NCI-H524 (cell line): ENCODE measurements around the gene RAB6B.

Source experiments
- DNase-seq, 2 experiments: peaks; one replicate each; lab custom pipeline; 2025; lab: John Stamatoyannopoulos, UW

Gene RAB6B

DNA sequence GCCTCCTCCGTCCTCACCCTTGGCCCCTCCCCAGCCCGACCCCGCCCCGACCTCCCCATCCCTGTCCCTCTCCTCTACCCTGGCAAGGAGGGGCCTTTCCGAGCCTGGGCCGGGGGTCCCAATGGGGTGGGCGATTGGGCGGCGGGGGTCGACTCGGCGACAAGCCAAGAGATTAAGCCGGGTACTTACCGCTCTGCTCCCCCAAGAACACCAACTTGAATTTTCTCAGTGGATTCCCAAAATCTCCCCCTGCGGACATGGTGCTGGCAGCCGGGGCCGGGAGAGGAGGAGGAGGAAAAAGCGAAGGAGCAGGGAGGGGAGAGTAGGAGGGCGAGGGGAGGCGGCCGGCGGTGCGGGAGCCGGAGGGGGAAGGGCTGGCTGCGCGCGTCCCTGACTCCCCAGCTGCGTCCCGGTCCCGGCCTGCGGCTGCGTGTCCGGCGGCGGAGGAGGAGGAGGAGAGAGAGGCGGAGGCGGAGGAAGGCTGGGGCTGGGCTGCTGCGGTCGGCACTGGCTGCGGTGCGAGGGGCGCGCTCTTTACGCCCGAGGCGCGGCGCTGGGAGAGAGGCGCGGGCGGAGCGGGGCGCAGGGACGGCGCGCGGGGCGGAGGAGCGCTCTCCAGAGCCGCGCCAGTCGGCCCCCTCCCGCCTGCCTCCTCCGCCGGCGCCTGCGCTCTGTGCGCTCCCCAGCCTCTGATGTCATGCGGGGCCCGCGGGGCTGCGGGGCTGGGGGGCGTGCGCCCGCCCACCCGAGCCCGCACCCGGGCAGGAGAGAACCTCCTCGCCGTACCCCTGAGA, at the start of gene RAB6B:
RAB6B (minus strand) TSS at position 675 of the 794 bp plus-strand sequence; CDS start at position 259, 416 bp downstream.
- DNase-seq, result peak in 1 of 2 experiments; percentile 55

DNA sequence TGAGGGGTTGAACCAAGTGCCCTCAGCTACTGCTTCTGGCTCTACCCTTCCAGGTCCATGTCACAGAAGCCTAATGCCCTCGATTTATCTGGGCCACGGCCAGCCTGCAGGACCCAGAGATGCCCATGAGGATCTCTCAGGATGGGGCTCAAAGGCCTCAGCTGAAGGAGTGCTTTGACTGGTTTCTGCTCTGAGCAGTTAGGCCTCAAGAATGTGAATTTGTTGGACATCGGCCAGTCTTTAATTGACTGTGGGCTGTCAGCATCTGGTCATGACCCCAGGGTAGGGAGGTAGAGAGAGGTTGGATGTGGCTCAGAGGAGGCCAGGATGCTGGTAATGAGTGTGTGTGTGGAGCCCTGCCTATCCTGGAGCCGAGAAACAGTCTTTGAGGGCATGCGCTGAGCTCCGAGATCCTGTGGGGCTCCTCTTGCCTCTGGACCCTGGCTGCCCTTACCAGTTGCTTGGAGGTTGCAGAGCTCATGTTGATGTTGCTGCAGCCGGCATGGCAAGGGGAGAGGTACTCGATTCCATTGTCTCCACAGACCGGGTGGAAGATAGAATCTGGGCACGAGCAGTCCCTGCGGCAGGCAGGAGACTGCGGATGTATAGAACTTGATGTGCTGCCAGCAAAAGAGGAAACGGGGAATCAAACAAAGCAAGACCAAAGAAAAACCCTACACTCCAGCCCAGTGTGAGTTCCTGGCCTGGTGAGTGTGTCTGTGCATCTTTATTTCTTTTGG, 49.1 kb upstream of the RAB6B start:
- no peak for DNase-seq

DNA sequence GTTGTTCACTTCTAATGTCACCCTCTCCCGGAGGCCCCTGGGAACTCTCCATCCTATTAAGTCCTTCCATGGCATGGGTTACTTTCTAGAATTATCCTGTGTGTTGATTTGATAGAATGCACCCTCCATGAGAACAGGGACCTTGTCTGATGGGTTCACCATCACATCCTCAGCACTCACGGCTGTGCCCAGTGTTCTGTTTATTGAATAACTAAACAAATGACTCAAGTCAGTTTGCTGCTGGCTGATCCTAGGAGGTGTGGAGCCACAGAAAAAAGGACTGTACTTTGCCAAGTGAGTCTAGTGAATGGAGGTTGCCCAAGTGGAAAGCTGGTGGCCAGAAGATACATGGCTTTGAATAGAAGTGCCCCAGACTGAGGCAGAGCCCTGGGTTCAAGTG, 48.5 kb upstream of the RAB6B start:
- no peak for DNase-seq

DNA sequence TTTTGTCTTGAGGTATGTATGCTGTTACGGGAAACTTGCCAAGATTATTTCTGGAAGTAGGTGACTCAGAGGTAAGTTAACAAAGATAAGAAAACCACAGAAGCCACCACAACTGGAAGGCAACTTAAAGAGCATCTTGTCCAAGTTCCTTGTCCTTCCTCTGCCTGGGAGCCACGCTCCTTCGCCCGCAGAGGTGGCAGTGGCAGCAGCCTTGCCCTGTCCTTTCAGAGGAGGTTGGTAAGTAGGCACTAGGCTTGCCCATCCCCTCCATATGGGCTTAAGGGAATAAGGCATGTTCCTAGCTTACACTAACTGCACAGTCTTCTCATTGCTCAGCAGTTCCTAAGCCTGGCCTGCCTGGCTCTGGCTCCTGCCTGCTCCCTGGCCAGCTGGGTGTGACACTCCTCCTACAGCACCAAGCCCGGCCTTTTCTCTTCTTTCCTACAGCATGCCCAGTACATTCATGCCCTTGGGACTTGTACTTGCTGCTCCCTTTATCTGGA, 48.0 kb upstream of the RAB6B start:
- DNase-seq, result no peak

DNA sequence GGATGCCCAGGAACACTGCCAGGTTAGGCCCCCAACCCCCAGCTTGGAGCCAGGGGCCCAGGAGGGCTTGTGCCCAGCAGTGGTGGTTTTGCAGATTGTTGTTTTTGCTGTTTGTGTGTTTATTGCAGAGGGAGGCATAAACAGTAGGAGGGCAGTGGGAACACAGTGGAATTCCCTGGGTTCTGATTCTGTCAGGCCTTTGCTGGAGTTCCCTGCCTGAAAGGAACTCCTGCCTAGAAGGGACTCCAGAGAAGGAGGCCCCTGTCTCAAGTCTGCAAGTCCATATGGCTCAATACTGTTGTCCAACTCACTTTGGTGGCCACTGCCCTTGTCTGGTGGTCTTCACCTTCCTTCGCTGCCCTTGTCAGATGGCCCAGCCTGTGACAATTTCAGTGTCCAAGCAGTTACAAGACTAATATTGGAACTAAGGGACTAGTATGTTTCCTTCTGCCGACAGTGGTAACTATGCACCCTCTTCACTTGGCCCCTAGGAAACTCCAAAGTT, 47.4 kb upstream of the RAB6B start:
- no peak for DNase-seq

DNA sequence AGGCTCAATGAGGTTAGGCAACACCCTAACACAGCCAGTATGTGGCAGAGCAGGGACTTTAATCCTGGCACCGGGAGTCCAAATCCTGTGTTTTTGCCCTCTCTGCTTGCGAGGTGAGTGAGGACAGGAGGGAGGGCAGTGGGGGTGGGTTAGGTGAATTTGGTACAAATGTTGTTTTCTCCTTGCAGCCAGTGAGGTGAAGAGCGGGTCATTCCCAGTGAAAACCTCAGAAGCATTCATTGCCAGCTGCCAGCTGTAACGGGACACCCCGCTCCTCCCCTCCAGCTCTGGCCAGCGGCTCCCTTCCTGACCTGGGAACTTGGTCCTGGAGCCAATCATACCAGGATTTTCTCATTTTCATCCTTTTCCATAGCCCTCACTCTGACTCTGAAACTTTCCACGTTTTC, 45.7 kb upstream of the RAB6B start:
- peak; percentile 64 to 86 for DNase-seq

DNA sequence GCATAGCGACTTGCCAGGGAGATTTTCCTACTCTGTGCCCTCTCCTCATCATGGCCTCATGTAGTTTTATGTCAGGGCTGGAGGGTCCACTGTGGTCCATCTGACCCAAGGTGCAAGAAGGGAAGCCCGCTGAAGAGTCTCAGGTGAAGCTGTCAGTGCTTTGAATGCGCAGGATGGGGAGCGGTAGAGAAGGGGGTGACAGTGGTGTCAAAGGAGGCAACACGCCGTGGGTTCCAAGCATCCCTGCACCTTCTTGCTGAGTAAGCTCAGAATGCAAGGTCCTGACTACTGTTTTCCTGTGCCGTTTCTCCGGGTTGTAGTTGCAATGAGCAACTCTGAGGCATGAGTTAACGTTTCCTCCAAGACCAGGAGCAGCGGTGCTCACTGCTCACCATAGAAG, 44.9 kb upstream of the RAB6B start:
- no peak for DNase-seq

DNA sequence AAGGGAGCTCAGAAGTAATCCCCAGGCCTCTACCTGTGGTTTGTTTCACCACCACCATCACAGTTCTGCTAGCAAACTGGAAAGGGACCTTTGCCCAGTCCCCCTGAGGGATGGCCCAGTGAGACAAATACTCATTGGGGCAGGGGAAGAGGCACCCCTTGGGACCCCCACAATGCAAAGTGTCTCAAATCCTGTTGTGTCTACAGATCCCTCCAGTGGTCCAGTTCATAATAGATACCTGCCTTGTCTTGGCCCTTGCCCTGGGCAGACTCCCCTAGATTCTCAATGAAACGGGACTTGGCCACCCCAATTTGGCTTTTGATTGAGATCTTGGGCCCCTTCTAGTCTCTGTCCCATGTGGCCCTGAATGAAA, 43.8 kb upstream of the RAB6B start:
- no peak for DNase-seq

DNA sequence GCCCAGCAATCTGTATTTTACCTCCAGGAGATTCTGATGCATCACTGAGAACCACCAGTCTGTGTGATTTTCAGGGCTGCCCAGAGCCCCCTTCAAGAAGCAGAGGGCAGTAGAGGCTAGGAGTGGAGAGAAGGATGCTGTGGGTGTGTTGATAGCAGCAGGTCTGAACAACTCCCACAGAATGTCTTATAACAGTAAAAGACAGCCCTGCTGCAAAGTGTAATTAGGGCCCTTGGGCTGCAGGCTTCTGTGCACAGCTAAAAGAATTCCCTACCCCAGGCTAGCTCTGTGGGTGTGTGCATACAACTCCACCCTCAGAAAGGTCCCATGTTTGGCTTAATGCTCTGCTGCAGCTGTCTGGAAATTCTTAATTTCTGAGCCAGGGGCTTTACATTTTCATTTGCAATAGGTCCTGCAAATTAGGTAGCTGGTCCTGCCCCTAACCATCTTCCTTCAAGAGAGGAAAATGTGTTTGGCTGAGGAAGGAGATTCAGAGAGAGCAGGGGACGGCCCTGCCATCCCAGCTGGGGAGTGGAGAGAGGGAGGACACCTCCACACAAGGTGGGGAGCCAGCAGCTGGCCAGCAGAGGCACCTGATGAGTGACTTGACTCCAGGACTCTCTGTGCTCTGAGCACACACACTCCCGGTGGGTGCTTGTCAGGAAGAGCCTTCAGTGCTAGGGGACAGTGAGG, 43.2 kb upstream of the RAB6B start:
- DNase-seq, result peak in 1 of 2 experiments; percentile 62

DNA sequence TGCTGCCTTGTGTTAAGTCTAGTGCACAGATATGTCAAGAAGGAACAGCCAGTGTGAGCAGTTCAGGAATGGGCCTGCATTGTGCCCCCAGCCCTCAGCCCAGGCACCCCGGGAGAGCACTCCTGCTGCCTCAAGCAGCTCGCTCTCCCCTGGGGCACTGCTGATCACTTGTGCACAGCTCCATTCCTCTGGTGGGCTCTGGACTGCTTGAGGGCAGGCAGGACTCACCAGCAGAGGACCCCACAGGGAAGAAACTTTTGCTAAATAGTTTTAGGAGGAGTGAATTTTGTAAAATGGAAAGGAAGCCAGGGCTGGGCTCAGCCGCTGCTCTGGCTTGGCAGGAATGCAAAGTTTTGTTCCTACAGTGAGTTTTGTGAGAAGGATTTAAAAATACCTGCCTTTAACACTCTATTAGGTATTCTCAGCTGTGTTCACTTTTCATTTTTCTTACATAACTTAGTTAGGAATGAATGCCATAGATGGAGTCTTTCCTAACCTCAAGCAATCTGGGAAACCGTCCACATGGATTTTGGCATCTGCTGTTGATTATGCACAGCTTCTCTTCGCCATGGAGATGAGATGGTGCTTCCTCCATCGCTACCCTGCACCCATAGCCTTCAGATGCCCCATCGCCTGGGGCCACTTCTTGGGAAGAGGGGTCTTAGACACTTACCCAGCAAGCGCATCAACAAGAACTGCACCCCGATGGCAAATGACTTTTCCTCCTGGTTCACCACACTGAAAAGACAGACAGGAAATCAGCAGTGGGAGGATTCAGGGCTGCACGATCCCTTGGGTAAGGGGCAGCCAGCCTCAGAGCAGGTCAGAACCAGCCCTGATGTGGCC, 42.3 kb upstream of the RAB6B start:
- DNase-seq, result no peak

DNA sequence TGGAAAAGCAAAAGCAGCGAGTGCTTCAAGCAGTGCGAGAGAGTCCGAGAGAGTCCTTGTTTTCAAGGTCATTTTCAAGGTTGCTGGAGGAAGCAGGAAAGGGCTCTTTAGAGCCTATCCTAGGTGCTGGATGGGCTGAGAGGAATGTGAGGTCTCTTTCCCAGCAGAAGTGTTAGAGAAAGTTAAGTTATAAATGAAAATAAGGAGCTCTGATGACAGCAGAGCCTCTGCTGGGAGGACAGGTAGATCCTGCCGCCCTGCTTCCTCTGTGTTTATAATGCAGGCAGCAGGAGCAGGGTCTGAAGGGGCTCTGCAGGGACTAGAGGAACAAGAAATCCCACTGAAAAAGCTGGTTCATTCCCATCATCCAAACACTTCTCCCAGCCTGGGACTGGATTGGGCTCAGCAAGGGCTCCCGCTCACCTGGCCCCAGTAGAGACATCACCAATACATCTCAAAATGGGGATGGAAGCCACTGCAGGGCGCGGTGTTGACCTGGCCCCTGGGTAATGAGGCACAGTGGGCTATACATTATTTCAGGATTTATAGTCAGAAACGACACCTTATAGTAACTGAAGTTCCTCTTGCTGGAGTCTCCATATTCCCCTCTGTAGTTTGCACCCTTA, 41.5 kb upstream of the RAB6B start:
- no peak for DNase-seq

DNA sequence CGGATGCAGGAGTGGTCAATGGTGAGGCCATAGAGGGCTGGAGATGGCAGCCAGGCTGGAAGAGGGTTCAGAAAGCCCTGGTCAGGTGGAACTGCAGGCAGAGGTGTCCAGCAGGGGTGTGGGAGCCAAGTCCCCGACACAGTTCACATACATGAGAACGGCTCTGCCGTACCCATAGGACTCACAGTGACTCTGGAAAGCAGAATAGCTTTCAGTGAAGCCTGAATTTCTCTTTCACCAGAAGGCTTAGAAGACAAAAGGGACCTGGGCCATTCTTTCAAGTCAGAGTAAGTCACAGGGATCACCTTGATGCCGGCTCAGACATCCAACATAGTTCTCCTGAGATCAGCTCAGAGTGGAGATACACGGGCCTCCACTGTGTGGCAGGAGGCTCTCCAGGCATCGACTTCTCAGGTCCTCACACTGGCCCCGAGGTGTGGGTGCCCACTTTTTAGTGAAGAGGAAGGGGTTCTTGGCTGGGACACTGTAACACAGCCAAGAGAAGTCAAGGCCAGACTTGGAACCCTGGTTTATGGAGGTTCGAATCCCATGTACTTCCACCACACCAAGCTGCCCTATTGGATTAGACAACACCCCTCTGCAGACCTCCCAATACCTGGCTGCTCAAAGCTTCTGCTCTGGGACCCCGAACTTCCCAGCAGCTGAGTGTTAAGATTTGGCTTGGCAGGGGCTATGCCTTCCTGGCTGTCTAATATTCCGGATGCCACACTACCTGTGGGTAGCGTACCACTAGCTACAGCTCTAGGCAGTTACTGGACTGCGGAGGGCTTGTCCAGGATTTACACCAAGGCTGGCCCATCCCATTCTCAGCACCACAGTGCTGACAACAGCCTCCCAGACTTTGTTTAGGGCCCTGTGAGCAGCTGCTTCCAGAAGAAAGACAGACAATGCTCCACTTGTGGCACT, 40.4 kb upstream of the RAB6B start:
- DNase-seq, result no peak

DNA sequence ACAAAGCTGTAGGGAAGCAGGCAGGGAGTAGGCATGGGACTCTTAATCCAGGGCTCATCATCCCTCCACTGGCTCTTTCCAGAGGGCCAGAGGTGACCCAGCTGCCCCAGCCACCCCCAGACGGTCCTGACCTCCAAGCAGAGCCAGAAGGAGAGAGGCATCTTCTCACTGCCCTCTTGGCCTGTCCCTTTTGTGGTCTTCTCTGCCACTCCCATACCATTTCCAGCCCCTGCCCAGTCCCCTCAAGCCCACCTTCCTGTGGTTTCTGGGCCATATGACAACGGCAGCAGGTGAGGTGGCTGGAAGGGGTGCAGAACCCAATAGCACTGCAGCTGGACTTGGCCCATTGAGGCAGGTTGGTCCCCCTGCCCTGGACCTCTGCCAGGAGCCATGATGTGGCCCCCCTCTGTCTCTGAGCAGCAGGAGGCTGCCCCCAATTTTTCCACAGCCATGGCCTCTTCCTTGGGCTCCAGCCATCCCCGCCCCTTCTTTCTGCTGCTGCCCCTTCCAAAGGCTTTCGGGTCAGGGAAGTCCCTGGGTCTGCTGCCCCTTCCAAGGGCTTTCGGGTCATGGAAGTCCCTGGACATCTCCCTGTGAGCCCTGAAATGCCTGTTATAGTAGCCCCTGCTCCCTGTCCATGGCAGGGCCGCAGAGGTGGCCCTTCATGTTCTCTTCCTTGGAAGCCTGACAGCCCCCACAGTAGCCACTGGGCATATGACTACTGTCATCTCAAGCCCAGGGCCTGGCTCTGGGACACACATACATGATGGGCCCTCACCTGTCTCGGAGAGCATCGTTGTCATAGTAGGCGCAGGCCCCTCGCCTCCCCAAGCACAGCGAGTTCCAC, 39.5 kb upstream of the RAB6B start:
- DNase-seq, result no peak

DNA sequence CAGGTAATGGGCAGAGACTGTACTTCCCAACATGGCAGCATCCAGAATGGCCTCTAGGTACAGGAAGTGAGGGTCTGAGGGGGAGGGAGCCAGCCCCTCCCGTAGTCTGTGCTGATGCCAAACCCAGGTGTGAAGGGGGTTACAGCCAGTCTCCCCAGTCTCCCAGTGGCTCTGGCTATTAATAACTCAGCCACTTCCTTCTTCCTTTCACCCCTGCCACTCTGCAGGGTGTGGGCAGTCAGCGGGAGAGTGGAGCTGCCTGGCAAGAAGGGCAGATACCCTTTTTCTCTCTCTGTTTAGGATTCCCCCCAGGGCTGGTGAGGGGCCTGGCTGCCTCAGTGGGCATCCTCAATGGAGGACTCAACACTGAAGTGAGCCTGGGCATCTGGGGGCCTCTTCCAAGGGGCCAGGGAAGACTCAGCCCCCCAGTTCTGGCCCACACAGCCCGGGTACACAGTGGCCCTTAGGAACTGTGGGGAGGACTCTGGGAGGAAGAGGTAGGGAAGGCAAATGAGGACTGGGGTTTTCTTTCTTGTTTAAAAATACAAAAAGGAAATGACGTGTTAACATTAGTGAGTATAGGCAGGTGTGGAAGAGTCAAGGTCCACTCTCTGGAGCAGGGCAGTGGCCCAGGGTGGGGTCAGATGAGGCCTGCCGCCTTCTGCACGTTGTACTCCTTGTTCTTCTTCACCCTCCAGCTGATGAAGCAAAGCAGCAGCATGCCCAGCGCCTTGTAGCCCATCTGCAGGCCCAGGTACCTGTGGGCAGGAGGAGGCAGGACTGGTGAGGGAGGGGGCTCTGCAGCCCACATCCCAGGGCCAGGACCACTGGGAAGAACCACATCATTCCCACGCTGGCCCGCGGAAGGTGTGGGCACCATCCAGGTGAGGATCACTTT, 38.6 kb upstream of the RAB6B start:
- no peak for DNase-seq

DNA sequence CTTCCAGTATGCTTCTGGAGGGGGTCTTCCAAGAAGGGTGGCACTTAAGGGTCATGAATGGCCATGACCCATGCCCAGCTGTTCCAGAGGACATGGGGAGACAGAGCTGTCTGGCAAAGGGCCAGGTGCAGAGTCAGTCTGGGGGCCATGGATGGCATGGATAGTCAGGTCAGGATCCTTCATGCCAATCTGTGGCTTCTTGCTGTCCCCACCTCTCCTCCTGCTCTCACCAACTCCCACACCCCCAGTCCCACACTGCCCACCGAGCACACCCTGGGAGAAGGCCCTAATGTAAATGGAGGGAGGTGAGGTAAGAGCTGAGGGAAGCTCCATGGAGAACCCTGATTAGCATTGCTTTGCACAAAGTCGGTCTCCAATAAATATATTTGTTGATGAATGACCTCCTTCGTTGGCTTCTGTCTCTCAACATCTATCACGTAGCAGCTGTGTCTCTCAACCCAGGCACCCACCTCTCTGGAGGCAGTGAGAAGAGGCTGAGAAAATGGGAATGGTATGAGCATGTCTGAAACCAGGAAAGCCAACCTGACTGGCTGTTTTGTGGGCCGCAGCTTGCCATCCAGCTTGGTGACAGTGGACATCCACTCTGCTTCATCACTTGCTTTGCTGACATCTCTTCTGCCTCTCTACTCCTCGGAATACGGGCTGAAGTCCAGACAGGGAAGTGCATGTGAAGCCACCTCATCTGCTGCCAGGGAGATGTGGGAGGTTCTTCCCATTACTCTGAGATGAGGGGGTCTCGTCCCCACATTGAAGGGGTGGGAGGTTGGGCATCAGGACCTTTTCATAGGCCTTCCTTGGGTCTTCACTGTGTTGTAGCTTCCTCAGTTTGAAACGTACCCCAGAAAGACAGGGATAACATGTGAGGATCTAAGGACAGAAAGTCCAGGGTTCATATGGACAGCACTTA, 37.7 kb upstream of the RAB6B start:
- no peak for DNase-seq

DNA sequence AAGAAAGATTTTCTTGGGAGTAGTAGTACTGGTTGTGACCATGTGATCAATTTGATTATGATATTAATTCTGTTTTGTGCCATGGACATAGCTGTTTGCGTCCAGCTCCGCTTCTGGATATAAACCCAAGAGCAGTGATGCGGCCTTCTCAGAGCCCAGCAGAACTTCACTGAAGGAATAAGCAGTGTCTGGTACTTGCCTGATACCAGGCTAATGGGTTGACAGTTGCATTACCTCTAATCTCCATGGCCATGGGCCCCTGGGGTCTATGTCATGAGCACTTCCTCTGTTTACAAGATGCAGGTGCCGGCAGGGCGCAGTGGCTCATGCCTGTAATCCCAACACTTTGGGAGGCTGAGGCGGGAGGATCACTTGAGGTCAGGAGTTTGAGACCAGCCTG, 36.3 kb upstream of the RAB6B start:
- no peak for DNase-seq

DNA sequence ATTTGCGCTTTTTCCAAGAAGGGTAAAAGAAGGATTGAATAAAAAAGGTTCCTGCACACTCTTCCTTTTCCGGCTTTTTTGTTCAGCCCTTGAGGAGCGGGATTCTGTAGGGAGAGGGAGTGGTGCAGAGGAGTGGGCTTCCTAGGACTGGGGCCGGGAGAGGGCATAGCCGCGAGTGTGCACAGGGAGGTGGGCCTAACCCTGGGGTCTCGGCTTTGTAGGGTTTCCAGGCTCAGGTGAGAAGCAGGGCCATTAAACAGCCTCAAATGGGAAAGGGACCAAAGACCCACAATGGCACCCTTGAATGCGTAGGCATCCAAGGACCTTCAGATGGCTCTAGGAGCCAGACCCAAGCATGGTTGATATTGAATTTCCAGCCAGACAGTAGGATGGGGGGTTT, 35.4 kb upstream of the RAB6B start:
- no peak for DNase-seq
